ENCODE measurements around the gene PCDHB13. TPM values are rescaled to one million over a fixed set of nuclear protein-coding genes. Genes with fewer than 3 reads are reported as not detected.
"Not testable (repeated sequence)": the region's sequence is repeated elsewhere in the genome, so short reads cannot be mapped to it uniquely, and the experiment has no call there.

PCDHB13 gene
- total RNA-seq, 8 experiments from 2014 or later: 0.25 to 6.7 (median 2.9) TPM

DNA sequence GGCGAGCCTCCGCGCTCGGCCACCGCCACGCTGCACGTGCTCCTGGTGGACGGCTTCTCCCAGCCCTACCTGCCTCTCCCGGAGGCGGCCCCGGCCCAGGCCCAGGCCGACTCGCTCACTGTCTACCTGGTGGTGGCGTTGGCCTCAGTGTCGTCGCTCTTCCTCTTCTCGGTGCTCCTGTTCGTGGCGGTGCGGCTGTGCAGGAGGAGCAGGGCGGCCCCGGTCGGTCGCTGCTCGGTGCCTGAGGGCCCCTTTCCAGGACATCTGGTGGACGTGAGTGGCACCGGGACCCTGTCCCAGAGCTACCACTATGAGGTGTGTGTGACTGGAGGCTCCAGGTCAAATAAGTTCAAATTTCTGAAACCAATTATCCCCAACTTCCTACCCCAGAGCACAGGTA is 2.9 kb upstream of the PCDHB13 start:
- not testable (repeated sequence) for H3K4me3 ChIP-seq; H3K4me1 ChIP-seq (replicated peaks in 1 of 2); H3K27ac ChIP-seq; ATAC-seq (replicated peaks in 6 of 8)
- whole genome bisulfite sequencing, 10 experiments: 85% methylated on average over 2 of the region's 27 CpGs; no CpG with 5 or more reads in 9 of the 10 experiments
- in situ Hi-C loops (cut with MboI; ENCODE audit: low pct_unique_long_range_greater_than_20kb in 2 of 9, low sequenced_read_pairs in 9 of 9, unreplicated experiment in 9 of 9): loop anchor here in 3 of 9 experiments (25.0 kb wide), 1 partner anchor 351 kb away; no protein-coding TSS in a partner anchor

DNA sequence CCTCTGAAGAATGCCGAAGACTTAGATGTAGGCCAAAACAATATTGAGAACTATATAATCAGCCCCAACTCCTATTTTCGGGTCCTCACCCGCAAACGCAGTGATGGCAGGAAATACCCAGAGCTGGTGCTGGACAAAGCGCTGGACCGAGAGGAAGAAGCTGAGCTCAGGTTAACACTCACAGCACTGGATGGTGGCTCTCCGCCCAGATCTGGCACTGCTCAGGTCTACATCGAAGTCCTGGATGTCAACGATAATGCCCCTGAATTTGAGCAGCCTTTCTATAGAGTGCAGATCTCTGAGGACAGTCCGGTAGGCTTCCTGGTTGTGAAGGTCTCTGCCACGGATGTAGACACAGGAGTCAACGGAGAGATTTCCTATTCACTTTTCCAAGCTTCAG is 864 bp downstream of the PCDHB13 start:
- WGBS, 10 experiments: 30 to 100% (median 67%) methylated on average over 2 to 5 of the region's 12 CpGs; no CpG with 5 or more reads in 6 of the 10 experiments
- H3K4me3 ChIP-seq; H3K4me1 ChIP-seq (replicated peaks in 1 of 2); ATAC-seq (replicated peaks in 6 of 8); H3K27ac ChIP-seq: not testable (repeated sequence)
- in situ Hi-C loops (cut with MboI; ENCODE audit: low pct_unique_long_range_greater_than_20kb in 2 of 9, low sequenced_read_pairs in 9 of 9, unreplicated experiment in 9 of 9): loop anchor here in 3 of 9 experiments (25.0 kb wide), 1 partner anchor 348 kb away; no protein-coding TSS in a partner anchor

DNA sequence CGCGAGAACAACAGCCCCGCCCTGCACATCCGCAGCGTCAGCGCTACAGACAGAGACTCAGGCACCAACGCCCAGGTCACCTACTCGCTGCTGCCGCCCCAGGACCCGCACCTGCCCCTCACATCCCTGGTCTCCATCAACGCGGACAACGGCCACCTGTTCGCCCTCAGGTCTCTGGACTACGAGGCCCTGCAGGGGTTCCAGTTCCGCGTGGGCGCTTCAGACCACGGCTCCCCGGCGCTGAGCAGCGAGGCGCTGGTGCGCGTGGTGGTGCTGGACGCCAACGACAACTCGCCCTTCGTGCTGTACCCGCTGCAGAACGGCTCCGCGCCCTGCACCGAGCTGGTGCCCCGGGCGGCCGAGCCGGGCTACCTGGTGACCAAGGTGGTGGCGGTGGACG is 1.8 kb downstream of the PCDHB13 start:
- H3K27ac ChIP-seq; H3K4me1 ChIP-seq (replicated peaks in 1 of 2); H3K4me3 ChIP-seq; ATAC-seq (replicated peaks in 6 of 8): not testable (repeated sequence)
- in situ Hi-C loops (cut with MboI; ENCODE audit: low pct_unique_long_range_greater_than_20kb in 2 of 9, low sequenced_read_pairs in 9 of 9, unreplicated experiment in 9 of 9): loop anchor here in 3 of 9 experiments (25.0 kb wide), 1 partner anchor 347 kb away; no protein-coding TSS in a partner anchor
- WGBS, 10 experiments: 0 to 100% (median 40%) methylated on average over 1 to 11 of the region's 40 CpGs; no CpG with 5 or more reads in 5 of the 10 experiments

DNA sequence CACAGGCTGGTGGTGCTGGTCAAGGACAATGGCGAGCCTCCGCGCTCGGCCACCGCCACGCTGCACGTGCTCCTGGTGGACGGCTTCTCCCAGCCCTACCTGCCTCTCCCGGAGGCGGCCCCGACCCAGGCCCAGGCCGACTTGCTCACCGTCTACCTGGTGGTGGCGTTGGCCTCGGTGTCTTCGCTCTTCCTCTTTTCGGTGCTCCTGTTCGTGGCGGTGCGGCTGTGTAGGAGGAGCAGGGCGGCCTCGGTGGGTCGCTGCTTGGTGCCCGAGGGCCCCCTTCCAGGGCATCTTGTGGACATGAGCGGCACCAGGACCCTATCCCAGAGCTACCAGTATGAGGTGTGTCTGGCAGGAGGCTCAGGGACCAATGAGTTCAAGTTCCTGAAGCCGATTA is 2.3 kb downstream of the PCDHB13 start:
- 0 to 71% methylated on average over 1 to 2 of the region's 26 CpGs; no CpG with 5 or more reads in 8 of the 10 experiments for WGBS, 10 experiments
- not testable (repeated sequence) for ATAC-seq (replicated peaks in 6 of 8); H3K27ac ChIP-seq; H3K4me1 ChIP-seq (replicated peaks in 1 of 2); H3K4me3 ChIP-seq
- in situ Hi-C loops (cut with MboI; ENCODE audit: low pct_unique_long_range_greater_than_20kb in 2 of 9, low sequenced_read_pairs in 9 of 9, unreplicated experiment in 9 of 9): loop anchor here in 3 of 9 experiments (25.0 kb wide), 1 partner anchor 346 kb away; no protein-coding TSS in a partner anchor

DNA sequence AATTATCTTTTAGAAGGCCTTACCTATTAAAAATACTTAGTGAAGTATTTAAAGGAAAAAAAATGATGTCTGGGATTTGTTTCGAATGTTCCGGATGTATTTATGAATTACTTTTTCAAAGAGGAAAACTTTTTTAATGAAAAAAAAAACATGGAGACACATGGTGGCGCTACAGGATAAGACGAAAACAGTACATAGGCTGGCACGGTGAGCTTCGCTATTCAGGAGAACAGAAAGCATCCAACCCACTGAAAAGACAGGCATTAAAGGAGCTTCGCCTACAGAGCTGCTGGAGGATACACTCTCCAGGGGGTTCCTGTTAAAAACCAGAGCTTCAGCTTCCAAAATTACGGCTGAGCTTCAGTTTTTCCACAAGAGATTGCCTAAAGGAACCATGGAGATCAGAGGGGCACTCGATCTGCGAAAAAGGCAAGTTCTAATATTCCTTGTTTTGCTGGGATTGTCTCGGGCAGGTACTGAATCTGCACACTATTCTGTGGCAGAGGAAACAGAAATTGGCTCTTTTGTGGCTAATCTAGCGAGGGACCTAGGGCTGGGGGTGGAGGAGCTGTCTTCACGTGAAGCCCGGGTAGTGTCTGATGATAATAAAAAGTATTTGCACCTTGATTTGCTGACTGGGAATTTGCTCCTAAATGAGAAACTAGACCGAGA is 9.5 kb downstream of the PCDHB13 start, which contains the start of gene PCDHB14:
PCDHB14 (plus strand) TSS at position 232 of the 672 bp plus-strand sequence; CDS start at position 395, 163 bp downstream.
- Histone ChIP-seq H3K27ac (peak within 1 kb of the TSS in 1 of 2 donors; percentile 47), H3K4me1 (replicated peaks in 1 of 2) (no peaks in the 10 kb centered on the region), H3K4me3 (peak within 1 kb of the TSS; percentile 22 to 42 (median 38))
- 0 to 45% (median 12%) methylated on average over 2 to 15 of the region's 15 CpGs for WGBS, 10 experiments
- ATAC-seq (replicated peaks in 6 of 8): peak; percentile 61 to 94 (median 86)
- in situ Hi-C loops (cut with MboI; ENCODE audit: low pct_unique_long_range_greater_than_20kb in 2 of 9, low sequenced_read_pairs in 9 of 9, unreplicated experiment in 9 of 9): loop anchor here in 3 of 9 experiments (25.0 kb wide), 1 partner anchor 339 kb away; no protein-coding TSS in a partner anchor

DNA sequence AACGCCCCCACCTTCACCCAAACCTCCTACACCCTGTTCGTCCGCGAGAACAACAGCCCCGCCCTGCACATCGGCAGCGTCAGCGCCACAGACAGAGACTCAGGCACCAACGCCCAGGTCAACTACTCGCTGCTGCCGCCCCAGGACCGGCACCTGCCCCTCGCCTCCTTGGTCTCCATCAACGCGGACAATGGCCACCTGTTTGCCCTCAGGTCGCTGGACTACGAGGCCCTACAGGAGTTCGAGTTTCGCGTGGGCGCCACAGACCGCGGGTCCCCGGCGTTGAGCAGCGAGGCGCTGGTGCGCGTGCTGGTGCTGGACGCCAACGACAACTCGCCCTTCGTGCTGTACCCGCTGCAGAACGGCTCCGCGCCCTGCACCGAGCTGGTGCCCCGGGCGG is 11.1 kb downstream of the PCDHB13 start:
- not testable (repeated sequence) for H3K4me1 ChIP-seq (replicated peaks in 1 of 2); ATAC-seq (replicated peaks in 6 of 8); H3K27ac ChIP-seq
- no CpG with 5 or more reads among the region's 40 CpGs for WGBS, 10 experiments
- peak overlapping the region in 1 of 5 donors; percentile 17 for H3K4me3 ChIP-seq
- in situ Hi-C loops (cut with MboI; ENCODE audit: low pct_unique_long_range_greater_than_20kb in 2 of 9, low sequenced_read_pairs in 9 of 9, unreplicated experiment in 9 of 9): loop anchor here in 3 of 9 experiments (25.0 kb wide), 1 partner anchor 337 kb away; no protein-coding TSS in a partner anchor

DNA sequence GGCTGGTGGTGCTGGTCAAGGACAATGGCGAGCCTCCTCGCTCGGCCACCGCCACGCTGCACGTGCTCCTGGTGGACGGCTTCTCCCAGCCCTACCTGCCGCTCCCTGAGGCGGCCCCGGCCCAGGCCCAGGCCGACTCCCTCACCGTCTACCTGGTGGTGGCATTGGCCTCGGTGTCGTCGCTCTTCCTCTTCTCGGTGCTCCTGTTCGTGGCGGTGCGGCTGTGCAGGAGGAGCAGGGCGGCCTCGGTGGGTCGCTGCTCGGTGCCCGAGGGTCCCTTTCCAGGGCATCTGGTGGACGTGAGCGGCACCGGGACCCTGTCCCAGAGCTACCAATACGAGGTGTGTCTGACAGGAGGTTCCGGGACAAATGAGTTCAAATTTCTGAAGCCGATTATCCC is 11.7 kb downstream of the PCDHB13 start:
- H3K4me1 ChIP-seq (replicated peaks in 1 of 2); H3K4me3 ChIP-seq; H3K27ac ChIP-seq; ATAC-seq (replicated peaks in 6 of 8); in situ Hi-C loops (cut with MboI; ENCODE audit: low pct_unique_long_range_greater_than_20kb in 2 of 9, low sequenced_read_pairs in 9 of 9, unreplicated experiment in 9 of 9): not testable (repeated sequence)
- 23 to 83% (median 68%) methylated on average over 1 to 3 of the region's 30 CpGs; no CpG with 5 or more reads in 7 of the 10 experiments for WGBS, 10 experiments

DNA sequence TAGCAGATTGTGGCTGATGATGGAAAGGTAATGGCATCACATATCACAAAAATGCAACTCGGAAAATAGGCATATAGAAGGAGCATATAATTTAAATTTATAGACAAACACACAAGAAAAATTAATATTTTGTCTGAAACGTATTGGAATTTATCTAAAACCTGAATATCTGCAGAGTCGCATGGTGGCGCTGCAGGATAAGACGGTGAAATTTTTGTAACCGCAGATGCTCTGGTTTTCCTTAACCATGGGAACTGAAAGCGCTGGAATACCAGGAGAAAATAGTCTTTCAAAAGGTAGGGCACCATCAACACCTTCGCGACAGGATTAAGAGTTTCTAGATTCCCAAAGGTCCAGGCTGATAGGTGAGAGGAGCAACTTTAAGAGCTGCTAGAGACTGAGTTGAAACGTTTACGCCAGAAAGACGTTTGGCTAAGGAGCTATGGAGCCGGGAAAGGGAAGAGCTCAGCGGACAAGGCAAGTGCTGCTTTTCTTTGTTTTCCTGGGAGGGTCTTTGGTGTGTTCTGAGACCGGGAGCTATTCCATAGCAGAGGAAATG is 20.5 kb downstream of the PCDHB13 start:
- in situ Hi-C loops (cut with MboI; ENCODE audit: low pct_unique_long_range_greater_than_20kb in 2 of 9, low sequenced_read_pairs in 9 of 9, unreplicated experiment in 9 of 9): no loop called here
- peak overlapping the region in 1 of 2 donors; percentile 57 for H3K27ac ChIP-seq
- no peak for ATAC-seq (replicated peaks in 6 of 8)
- 0 to 86% (median 6%) methylated on average over 1 to 15 of the region's 15 CpGs for WGBS, 10 experiments
- no peaks in the 10 kb centered on the region for H3K4me1 ChIP-seq (replicated peaks in 1 of 2)
- peak overlapping the region in 2 of 5 donors; percentile 30 to 48 for H3K4me3 ChIP-seq

DNA sequence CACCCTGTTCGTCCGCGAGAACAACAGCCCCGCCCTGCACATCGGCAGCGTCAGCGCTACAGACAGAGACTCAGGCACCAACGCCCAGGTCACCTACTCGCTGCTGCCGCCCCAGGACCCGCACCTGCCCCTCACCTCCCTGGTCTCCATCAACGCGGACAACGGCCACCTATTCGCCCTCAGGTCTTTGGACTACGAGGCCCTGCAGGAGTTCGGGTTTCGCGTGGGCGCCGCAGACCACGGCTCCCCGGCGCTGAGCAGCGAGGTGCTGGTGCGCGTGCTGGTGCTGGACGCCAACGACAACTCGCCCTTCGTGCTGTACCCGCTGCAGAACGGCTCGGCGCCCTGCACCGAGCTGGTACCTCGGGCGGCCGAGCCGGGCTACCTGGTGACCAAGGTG is 22.2 kb downstream of the PCDHB13 start:
- in situ Hi-C loops (cut with MboI; ENCODE audit: low pct_unique_long_range_greater_than_20kb in 2 of 9, low sequenced_read_pairs in 9 of 9, unreplicated experiment in 9 of 9); H3K4me1 ChIP-seq (replicated peaks in 1 of 2); H3K27ac ChIP-seq; ATAC-seq (replicated peaks in 6 of 8): not testable (repeated sequence)
- 25% methylated on average over 8 of the region's 40 CpGs; no CpG with 5 or more reads in 9 of the 10 experiments for WGBS, 10 experiments
- H3K4me3 ChIP-seq: peak overlapping the region in 1 of 5 donors; percentile 14

DNA sequence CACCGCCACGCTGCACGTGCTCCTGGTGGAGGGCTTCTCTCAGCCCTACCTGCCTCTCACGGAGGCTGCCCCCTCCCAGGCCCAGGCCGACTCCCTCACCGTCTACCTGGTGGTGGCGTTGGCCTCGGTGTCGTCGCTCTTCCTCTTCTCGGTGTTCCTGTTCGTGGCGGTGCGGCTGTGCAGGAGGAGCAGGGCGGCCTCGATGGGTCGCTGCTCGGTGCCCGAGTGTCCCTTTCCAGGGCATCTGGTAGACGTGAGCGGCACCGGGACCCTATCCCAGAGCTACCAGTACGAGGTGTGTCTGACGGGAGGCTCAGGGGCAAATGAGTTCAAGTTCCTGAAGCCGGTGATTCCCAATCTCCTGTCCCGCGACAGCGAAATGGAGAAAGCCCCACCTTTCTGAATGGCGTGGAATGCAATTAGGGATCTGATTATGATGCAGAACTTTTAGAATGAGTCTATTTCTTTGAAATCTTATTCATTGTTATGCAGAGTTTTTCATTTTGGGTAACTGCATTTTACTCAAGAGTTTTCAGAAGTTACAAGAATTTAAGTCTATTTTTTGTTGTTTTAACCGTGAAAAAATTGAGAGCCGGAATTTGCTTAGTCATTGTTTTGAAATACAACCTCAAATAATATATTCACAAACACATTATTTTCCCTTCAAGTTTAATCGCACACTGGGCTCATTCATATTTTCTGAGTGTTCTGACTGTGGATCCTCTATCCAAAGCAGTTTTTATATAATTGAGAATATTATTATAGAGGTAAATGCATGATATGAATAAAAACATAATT is 23.0 kb downstream of the PCDHB13 start:
- in situ Hi-C loops (cut with MboI; ENCODE audit: low pct_unique_long_range_greater_than_20kb in 2 of 9, low sequenced_read_pairs in 9 of 9, unreplicated experiment in 9 of 9): no loop called here
- Histone ChIP-seq H3K27ac (no peak overlapping the region), H3K4me1 (replicated peaks in 1 of 2) (no peaks in the 10 kb centered on the region), H3K4me3 (no peak overlapping the region)
- ATAC-seq (replicated peaks in 6 of 8): no peak
- WGBS, 10 experiments: 14 to 100% (median 40%) methylated on average over 1 to 15 of the region's 32 CpGs

DNA sequence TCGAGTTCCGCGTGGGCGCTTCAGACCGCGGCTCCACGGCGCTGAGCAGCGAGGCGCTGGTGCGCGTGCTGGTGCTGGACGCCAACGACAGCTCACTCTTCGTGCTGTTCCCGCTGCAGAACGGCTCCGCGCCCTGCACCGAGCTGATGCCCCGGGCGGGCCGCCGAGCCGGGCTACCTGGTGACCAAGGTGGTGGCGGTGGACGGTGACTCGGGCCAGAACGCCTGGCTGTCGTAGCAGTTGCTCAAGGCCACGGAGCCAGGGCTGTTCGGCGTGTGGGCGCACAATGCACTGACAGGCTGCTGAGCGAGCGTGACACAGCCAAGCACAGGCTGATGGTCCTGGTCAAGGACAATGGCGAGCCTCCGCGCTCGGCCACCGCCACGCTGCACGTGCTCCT is 27.8 kb downstream of the PCDHB13 start:
- Histone ChIP-seq H3K4me3 (no peak overlapping the region), H3K27ac (no peak overlapping the region), H3K4me1 (replicated peaks in 1 of 2) (no peaks in the 10 kb centered on the region)
- WGBS, 10 experiments: 5 to 94% (median 61%) methylated on average over 6 to 15 of the region's 43 CpGs; no CpG with 5 or more reads in 6 of the 10 experiments
- ATAC-seq (replicated peaks in 6 of 8): no peak
- in situ Hi-C loops (cut with MboI; ENCODE audit: low pct_unique_long_range_greater_than_20kb in 2 of 9, low sequenced_read_pairs in 9 of 9, unreplicated experiment in 9 of 9): no loop called here

DNA sequence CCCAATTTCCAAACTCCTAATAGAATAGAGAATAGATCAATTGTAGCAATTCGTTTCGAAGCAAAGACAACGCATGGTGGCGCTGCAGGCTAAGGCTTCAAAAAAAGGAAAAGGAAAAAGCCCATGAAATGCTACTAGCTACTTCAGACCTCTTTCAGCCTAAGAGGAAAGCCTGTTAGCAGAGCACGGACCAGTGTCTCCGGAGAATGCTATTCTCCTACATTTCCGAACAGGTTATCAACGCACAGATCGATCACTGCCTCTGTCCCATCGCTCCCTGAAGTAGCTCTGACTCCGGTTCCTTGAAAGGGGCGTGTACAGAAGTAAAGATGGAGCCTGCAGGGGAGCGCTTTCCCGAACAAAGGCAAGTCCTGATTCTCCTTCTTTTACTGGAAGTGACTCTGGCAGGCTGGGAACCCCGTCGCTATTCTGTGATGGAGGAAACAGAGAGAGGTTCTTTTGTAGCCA is 31.6 kb downstream of the PCDHB13 start, which contains the start of gene PCDHB15:
PCDHB15 (plus strand) TSS at position 146 of the 468 bp plus-strand sequence; CDS start at position 330, 184 bp downstream.
- H3K4me1 ChIP-seq (replicated peaks in 1 of 2): no peaks in the 10 kb centered on the region
- WGBS, 10 experiments: 0 to 85% (median 32%) methylated on average over 3 to 16 of the region's 16 CpGs
- peak in 3 of 8 experiments; percentile 33 to 62 (median 45) for ATAC-seq (replicated peaks in 6 of 8)
- H3K27ac ChIP-seq: no peak within 1 kb of the TSS
- in situ Hi-C loops (cut with MboI; ENCODE audit: low pct_unique_long_range_greater_than_20kb in 2 of 9, low sequenced_read_pairs in 9 of 9, unreplicated experiment in 9 of 9): no loop called here
- peak within 1 kb of the TSS in 3 of 5 donors; percentile 19 to 31 (median 25) for H3K4me3 ChIP-seq

Data from motor neuron (in vitro differentiated cells).